ENCODE results near the gene HMGB1.
A peak's percentile ranks its signal among the peaks of the same experiment; 100 is the strongest.

DNA sequence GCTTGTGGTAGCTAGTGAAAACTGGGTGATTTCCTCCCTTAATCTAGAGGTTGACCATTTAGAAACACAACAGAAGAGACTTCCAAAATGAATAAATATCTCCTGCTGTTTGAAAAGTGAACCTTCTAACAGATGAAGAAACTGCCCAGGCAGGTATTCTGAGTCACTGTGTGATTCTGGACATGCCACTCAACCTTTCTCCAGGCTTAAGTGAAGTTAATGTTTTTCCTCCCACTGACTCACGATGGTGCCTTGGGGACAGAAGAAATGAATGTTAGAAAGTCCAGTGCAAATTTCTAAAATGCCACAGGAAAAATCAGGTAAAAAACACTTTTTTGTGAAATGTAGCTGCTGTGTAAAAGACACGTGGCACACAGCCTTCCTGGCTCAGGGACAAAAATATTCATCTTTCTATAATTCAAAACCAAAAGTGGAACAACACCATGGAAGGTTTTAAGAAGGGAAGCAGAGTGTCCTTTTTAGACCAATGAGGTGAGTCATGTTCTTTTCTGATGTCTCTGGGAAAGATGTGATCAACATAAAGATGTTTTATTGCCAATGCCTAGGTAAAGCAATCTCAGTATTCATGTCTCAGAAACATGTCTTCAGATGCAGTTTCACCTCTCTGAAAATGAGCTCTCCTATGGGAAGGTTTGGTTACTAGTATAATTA, 34.3 kb downstream of the HMGB1 start:
- TF ChIP-seq, protein P1, sequence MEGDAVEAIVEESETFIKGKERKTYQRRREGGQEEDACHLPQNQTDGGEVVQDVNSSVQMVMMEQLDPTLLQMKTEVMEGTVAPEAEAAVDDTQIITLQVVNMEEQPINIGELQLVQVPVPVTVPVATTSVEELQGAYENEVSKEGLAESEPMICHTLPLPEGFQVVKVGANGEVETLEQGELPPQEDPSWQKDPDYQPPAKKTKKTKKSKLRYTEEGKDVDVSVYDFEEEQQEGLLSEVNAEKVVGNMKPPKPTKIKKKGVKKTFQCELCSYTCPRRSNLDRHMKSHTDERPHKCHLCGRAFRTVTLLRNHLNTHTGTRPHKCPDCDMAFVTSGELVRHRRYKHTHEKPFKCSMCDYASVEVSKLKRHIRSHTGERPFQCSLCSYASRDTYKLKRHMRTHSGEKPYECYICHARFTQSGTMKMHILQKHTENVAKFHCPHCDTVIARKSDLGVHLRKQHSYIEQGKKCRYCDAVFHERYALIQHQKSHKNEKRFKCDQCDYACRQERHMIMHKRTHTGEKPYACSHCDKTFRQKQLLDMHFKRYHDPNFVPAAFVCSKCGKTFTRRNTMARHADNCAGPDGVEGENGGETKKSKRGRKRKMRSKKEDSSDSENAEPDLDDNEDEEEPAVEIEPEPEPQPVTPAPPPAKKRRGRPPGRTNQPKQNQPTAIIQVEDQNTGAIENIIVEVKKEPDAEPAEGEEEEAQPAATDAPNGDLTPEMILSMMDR (IDR thresholded peaks at IDR 0.05) = peak in 1 of 4 experiments; percentile 6
- TF ChIP-seq POLR2AphosphoS5 (IDR thresholded peaks at IDR 0.05) = no peak
